GM12873 (cell line): ENCODE results near the gene LRRC8D.

ENCODE experiments used
- TF ChIP-seq, protein P1 (sequence below): IDR thresholded peaks from 2 replicates; pipeline ENCODE4 v1.5.1; 2012; ENCODE audit warnings: low read depth, mild to moderate bottlenecking, moderate library complexity, low read length, control low read depth; ENCODE audit not compliant: insufficient read depth; ENCODE audit errors: missing control alignments

Gene LRRC8D

GRCh38 chr1:89833183-89834082 is 12.6 kb downstream of the LRRC8D start:
- TF ChIP-seq, protein P1, sequence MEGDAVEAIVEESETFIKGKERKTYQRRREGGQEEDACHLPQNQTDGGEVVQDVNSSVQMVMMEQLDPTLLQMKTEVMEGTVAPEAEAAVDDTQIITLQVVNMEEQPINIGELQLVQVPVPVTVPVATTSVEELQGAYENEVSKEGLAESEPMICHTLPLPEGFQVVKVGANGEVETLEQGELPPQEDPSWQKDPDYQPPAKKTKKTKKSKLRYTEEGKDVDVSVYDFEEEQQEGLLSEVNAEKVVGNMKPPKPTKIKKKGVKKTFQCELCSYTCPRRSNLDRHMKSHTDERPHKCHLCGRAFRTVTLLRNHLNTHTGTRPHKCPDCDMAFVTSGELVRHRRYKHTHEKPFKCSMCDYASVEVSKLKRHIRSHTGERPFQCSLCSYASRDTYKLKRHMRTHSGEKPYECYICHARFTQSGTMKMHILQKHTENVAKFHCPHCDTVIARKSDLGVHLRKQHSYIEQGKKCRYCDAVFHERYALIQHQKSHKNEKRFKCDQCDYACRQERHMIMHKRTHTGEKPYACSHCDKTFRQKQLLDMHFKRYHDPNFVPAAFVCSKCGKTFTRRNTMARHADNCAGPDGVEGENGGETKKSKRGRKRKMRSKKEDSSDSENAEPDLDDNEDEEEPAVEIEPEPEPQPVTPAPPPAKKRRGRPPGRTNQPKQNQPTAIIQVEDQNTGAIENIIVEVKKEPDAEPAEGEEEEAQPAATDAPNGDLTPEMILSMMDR: no peak

- TF ChIP-seq, protein P1: no peak
Observed at GRCh38 chr1:89834083-89834704, 13.4 kb downstream of the LRRC8D start.

GRCh38 chr1:89836252-89837035 is 15.6 kb downstream of the LRRC8D start:
- TF ChIP-seq, protein P1: no peak

GRCh38 chr1:89837036-89837481 is 16.2 kb downstream of the LRRC8D start:
- TF ChIP-seq, protein P1: no peak

- TF ChIP-seq, protein P1: no peak
Observed at GRCh38 chr1:89837510-89837909, 16.7 kb downstream of the LRRC8D start.

DNA sequence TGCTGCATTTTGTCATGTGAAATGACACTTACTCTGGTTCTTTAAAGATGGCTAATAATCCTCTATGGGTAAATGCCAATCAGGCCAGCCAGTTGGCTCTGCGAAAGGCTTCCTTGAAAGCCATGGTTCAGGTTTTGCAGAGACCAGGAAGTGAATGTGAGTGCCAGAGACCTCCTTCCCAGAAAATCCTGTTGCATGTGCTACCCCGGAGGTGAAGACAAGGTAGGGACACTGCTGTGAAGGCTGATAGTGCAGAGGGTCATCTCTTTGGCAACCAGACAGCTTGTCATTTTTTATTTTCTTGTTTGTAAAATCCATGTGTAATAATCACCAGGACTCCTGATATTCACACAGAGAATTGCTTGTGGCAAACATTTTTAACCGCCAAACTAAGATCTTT is 18.7 kb downstream of the LRRC8D start:
- TF ChIP-seq, protein P1: no peak

DNA sequence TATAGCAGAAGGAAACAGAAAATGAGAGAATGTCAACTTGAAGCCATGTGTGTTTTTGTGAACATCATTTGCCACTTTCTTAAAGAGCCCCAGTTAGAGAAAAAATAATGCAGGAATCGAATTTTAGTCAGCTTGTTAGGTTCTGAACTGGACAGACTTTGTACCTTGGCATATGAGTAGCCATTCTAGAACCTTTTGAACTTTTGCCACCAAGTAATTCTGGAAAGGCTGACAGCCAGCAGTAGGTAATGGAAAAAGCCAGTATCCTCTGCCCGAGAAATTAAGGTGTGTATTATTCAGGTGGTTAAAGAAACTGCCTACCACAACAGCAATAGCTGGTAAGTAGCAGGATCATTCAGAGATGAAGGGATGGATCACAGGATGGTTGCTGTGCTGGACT is 20.7 kb downstream of the LRRC8D start:
- TF ChIP-seq, protein P1: no peak
